Loucy (cell line): ENCODE measurements around the gene GNA14.

Source experiments
- CTCF ChIP-seq: fragments of 200-600 bp; sonication (generic); conservative IDR thresholded peaks from 2 replicates; pipeline ENCODE4 v1.5.1; 2014; ENCODE audit warnings: mild to moderate bottlenecking, antibody characterized with exemption, low read length
- EZH2phosphoT487 ChIP-seq: fragments of 200-600 bp; IDR thresholded peaks from 2 replicates; pipeline ENCODE4 v1.6.1; 2018; ENCODE audit warnings: antibody characterized with exemption, mild to moderate bottlenecking, moderate library complexity, borderline replicate concordance

GRCh38 chr9:77680581-77680980 lies 32.5 kb upstream of the GNA14 start:
- TF ChIP-seq CTCF = no peak
- TF ChIP-seq EZH2phosphoT487 = no peak
